HG03571 (cell line): ENCODE results near the gene GNPDA2.

Experiments used
- ATAC-seq: cut with Tn5 transposase; IDR thresholded peaks from one replicate; pipeline ENCODE4 v1.9.1; 2021; ENCODE audit not compliant: unreplicated experiment

The GNPDA2 gene

DNA sequence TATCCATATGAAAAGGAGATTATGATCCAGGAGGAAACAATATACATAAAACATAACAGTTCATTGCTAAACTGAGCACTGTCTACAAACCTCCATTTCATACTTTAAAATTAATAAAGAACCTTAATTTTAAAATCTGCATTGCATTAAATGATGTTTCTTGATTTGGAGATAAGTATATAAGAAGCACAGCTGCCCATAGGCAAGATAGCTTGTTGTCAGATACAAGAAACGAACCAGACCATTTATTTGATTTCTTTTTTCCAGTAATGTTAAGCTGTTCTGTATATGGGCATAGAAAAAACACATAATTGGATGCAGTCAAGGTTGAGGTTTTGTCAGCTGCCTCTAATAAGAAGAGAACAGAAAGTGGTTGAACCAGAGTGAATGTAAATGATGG, 41.7 kb downstream of the GNPDA2 start:
- ATAC-seq: no peak

DNA sequence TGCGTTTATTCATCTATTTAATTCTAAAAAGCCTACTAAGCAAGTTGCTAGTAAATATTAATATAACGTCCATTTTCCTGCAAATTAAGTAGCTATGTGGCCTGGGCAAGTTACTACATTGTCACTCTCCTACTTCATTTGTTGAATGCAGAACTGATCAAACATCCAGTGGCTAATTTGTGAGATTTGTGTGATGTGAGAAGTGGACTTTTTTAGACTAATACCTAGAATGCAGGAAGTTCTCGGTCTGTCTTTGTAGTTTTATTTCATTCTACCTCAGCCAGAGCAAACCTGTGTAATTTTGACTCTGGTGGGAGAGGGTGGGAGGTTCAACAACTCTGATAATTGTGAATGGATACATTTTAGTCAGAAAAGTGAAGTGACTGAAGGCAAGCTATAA, 47.3 kb downstream of the GNPDA2 start:
- ATAC-seq: no peak

DNA sequence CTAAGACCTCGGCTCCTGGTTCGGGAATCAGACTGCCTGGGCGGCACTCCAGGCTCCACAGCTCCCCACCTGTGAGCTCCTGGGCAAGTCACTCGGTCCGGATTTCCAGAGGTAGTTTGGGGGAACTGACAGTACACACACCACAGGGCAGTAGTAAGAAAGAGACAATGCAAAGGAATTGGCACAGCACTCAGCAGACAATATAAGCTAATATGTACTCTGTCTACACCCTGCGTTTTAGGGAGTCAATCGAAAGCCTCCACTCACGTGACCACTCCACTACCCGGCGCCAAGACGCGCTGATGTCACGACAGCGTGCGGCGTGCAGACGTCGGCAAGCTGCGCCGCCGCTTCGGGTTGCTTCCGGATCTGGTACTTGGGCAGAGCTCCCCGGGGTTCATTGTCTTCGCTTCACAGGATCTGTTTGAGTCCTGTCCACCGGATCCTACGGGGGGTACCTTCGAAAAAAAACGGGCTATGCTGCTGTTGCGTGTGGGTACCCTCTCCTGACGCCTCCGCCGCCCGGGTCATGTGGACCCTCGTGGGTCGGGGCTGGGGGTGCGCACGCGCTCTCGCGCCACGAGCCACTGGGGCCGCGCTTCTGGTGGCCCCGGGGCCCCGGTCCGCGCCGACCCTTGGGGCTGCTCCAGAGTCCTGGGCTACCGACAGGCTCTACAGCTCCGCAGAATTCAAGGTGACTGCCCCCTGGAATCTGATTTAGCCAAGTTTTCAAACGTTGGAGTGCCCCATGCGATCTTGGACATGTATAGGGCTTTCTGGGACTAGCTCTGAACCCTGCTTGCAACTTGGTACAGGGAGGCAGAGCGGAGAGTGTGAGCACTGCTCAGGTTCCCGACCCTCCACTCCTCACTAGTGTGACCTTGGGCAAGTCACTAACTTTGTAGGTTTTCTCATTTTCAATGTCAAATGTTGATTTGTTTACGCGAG, 48.0 kb downstream of the GNPDA2 start, which contains the start of gene GUF1:
Gene GUF1 (plus strand): TSS at position 327 of the 948 bp plus-strand sequence. CDS start 203 bp downstream, at position 530.
- ATAC-seq: peak; percentile 97

DNA sequence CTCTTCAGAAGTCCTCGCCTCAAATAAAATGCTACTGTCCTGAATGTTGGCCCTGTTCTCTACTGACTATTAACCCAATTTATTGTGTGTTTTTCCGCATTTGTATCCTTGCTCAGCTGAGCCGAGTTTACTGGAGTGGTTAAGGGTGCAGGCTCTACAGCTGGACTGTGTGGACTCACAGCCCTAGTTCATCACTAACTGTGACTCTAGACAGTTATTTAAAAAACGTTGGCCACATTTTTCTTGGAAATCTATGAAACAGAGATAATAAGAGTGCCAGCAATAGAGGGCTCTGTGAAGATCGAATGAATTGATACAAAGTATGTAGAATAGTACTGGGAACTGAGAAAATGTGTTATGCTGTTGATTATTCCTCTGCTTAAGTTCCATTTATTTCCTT, 51.0 kb downstream of the GNPDA2 start:
- no peak for ATAC-seq

DNA sequence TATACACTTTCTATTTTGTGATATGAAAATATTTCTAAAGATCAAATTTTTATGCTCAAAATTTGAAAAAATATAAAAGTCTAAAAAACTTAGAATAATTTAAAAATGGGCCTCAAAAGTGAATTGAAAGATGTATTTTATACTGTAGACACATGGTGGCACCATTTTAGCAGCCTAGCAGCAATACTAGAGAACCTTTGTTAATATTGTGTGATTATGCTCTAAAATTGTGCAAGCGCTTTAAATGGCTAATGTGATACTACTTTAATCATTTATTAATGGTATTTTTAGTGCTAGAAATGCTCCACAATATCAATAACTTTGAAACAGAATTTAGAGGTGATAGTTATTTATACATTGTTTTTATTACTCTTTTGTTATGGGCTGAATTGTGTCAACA, 51.9 kb downstream of the GNPDA2 start:
- no peak for ATAC-seq

DNA sequence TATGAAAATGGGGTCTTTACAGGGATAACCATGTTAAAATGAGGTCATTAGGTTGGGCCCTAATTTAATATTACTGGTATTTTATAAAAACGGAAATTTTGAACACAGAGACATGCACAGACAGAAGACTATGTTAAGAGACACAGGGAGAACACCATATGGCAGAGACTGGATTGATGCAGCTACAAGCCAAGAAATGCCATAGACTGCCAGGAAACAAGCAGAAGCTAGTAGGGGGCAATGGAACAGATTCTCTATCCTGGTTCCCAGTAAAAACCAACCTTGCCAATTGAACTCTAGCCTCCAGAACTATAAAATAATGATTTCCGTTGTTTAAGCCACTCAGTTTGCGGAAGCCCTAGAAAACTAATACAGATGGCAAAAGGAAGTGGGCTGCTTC, 54.7 kb downstream of the GNPDA2 start:
- ATAC-seq: no peak

DNA sequence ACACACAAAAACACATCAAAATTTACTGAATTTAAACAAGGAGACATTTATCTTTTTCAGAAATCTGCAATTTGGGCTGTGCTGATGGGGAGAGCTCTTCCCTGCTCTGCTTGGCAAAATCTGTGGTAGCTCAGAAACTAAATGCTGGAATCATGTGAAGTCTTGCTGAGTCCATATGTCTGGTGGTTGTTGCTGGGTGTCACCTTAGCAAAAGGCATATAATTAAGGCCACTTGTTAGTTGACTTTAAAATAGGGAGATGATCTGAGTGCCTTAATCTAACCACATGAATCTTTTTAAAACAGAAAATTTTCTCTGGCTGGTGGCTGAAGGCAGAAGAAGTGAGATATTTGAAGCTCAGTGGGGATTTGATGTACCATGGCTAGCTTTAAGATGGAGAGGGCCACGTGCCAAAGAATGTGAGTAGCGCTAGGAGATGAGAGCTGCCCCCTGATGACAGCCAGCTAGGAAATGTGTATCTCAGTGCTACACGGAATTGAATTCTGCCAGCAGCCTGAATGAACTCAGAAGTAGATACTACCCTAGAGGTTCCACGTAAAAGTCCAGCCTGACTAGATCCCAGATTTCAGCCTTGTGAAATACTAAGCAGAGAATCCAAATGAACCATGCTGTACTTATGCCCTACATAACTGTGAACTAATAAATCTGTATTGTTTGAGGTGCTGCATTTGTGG, 55.7 kb downstream of the GNPDA2 start:
- no peak for ATAC-seq

DNA sequence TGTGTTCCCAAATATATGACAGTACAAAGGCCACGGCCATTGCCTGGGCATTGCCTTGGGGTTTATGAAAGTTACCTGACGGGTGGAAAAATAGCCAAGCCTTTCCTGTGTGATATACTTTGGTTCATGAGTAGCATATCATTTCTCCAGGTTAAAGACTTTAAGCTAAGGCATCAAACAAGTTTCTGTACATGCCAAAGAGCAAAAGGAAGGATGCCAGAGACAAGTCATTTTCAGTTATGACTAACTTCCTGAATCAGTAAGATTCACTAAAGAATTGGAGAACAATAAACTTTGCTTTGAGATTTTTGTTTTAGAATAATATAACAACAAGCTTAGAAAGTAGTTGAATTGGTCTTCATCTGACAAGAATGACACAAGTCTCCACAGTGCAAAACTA, 57.8 kb downstream of the GNPDA2 start:
- no peak for ATAC-seq

DNA sequence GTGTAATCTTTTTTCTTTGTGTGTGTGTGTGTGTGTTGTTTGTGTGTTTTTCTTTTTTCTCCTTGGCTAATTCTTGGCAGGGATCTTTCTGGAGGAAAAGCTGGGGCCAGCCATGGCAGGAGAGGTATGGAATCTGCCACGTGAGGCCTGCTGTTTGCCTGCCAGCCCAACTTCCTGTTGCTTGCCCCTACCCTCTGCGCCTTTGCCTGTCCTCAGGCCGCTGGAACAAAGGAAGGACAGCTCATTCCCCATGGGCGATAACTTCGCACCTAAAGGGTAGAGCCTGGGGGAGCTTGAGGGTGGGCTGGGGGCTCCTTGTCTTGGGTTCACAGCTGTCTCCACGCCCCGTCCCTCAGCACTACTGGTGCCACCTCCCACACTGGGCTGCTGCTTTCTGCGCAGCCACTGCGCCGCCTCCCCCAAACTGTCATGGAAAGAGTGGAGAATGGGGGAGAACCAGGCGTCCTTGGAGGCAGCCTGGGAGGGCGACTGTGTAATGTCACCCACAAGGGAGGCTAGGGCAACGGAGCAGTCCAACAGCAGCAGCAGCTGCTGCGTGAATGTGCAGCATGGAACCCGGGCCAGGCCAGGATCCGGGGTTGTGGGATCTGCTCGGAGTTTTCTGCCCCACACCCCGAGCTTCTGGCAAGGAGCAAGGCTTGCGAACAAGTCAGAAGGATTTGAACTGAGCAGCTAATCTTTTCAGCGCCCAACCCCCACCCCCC, 62.7 kb downstream of the GNPDA2 start:
- ATAC-seq: no peak

DNA sequence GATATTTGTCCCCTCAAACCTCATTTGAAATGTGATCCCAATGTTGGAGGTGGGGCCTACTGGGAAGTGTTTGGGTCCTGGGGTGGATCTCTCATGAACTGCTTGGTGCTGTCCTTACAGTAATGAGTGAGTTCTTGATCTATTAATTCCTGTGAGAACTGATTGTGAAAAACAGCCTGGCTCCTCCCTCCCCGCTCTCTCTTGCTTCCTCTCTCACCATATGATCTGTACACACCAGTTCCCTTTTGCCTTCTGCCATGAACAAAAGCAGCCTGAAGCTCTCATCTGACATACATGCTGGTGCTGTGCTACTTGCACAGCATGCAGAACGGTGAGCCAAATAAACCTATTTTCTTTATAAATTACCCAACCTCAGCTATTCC, 63.7 kb downstream of the GNPDA2 start:
- ATAC-seq: no peak

DNA sequence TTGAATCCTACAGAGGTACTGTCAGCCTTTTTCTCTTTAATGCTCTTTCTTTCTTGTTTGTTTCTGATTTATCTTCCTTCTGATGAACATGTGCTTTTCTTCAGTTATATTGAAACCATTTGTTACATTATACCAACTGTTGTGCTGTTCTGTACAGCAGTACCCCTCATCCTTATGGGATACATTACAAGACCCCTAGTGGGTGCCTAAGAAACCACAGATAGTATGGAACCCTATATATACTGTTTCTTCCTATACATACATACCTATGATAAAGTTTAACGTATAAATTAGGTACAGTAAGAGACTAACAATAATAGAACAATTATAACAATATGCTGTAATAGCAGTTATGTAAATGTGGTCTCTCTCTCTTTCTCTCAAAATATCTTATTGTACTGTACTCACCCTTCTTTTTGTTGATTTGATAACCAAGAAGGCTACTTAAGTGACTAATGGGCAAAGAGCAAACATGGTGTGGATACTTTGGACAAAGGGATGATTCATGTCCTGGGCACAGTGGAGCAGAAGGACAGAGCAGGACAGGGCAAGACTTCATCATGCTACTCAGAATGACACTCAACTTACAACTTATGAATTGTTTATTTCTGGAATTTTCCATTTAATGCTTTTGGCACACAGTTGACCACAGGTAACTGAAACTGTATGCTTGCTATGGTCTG, 64.3 kb downstream of the GNPDA2 start:
- no peak for ATAC-seq

DNA sequence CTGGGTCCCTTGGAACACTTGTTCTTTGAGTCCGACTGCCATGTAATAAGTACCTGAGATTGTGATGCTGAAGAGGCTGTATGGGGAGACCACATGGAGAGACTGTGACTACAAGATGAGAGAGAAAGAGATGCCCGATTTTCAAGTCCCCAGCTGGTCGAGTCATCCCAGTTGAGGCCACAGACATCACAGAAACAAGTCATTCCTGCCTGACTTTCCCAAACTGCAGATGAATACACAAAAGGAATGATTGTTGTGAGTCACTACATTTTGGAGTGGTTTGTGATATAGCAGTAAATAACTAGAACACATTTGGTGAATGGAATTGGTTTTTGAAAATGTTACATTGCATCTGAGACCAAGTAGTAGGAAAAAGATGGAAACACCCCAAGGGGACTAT, 66.0 kb downstream of the GNPDA2 start:
- no peak for ATAC-seq

DNA sequence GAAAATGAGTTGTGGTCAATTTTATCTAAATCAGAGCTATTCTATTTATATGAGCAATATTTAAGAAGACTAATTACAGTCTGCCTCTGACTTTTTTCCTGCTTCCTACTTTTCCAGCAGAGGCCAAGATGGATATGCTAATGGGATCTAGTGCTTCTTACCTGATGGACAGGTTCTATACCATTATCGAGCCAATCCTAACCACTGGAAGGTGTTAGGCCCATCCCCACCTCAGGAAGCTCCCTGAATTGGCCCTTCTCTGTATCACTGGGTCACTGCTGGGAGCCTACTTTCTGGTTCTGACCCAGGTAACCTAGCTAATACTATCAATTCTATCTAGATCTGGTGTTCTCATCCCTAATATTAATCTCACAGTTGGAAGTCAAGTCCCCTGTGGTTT, 74.4 kb downstream of the GNPDA2 start:
- ATAC-seq: no peak
